NOMO-1 (cell line): Measurements from ENCODE around the gene PDCD4.

Experiments
- DNase-seq, 2 experiments: peaks; one replicate each; lab custom pipeline; 2025; ENCODE audit not compliant: unreplicated experiment in 2 of 2; lab: John Stamatoyannopoulos, UW

PDCD4 gene

DNA sequence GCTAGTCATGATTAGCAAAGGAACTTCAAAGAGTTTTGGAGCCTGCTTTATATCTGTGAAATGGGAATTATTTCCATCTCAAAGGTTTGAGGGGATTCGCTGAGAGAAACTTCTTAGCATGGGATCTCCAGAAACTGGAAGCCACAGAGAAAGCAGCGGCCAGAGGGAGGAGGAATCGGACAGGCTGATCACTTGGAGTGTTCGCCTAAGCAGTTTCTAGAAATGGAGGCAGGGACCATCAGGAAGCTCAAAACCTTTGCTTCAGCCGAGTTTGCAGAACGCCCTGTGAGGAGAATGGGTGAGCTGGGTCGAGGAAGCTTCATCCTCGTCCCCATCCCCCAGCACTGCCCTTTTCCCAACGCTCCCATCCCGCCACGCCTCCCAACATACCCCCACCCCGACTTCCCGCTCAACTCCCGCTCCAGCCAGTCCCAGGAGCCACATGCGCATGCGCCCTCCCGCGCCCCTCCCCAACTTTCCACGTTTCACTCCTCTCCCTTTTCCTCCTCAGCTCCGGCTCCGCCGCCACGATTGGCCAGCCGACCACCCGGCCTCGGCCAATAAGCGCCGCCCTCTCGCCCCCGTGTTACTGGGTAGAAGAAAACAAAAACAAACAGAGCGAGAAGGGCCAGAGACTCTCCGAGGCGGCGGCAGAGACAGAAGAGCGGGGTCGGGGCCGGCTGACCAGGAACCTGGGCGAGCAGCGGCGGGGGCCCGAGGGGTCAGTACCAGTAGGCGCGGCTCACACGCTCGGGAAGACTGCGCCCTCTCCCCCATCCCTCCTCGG, at the start of gene PDCD4:
Gene PDCD4 (plus strand): TSS at position 631 of the 787 bp plus-strand sequence. CDS start 4,100 bp downstream, outside the sequence.
- DNase-seq, result peak; percentile 93 to 94

DNA sequence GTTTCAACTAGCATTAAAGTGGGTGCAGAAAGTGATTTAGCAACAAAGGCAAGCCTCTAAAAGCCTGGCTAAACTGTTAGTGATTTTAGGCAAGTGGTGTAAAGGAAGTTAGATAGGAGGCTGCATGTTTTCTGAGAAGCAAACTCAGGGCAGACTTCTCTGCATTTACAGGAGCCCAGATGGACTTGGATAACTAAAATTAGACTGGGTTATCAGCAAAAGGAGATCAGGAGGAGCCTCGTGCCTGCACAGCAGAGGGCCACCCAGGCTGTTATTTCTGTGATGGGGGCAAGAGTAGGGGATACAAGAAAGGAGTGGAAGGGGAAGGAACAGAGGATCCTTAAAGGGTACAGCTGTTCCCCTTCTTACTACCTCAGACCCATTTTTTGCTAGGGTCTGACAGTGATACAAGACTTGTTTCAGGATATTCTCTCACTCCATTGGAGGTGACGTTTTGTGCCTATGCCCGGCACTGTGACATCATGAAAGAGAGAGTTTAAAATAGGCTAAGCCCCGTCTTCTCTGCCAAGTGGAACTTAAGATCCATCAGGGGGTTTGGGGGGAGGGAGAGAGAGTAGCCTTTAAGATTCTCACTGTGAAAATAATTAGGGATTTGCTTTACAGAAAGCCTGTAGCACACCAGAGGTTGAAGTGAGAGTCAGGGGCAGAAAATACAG, 49.6 kb upstream of the PDCD4 start:
- no peak for DNase-seq

DNA sequence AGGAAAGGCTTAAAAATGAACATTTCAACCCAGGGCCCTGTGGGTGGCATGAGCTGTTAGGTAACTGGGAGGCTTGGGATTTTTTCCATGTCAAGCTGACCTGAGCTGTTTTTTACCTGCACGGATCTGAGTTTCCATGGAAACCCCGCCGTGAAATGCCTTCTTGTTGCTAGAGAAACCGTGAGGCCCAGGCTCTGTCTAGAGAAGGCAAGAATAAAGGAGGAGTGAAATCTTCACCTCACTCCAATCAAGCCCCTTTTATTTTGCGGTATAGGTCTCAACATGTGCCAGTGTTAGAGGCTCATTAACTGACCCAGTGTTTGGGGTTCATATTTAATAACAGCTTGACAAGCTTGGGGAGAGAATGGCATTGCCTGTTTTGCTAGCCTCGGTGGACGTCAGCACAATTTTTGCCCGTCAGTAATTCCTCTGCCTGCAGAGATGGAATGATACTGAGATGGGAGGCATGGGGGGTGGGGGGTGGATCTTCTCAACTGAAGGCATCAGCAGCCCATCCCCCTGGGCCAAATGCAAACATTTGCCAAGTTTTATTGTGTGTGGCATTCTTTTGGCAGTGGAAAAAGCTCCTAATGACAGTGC, 48.9 kb upstream of the PDCD4 start:
- no peak for DNase-seq

DNA sequence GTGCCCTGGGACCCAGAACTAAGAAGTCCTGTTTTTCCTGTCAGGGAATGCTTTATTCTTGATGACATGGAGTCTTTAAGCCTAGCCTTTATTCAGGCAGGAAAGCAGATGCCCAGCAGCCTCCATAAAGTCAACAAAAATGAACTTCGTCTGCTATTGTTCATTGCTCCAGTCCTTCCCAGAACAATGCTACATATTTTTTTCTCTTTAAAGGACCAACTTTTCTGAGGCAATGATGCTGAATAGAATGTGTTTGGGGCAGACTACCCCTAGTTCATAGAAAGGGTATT, 47.6 kb upstream of the PDCD4 start:
- no peak for DNase-seq

DNA sequence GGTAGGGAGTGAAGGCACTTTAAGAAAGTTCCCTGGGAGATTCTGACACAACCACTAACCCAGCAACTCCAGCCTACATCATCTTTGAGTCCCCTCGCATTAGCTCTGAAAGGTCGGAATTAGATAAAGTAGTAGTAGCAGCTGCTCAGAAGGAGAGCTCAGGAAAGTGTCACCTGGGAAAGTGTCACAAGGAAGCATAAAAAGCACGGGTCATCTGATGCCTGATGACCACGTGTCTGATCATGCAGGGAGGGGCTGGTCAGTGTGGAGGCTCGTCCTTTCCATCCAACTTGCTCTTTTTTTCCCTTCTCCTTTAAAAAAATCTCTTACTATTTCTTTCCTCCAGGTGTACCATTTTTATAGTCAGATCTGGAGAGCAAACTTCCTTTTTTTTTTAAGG, 47.1 kb upstream of the PDCD4 start:
- no peak for DNase-seq

DNA sequence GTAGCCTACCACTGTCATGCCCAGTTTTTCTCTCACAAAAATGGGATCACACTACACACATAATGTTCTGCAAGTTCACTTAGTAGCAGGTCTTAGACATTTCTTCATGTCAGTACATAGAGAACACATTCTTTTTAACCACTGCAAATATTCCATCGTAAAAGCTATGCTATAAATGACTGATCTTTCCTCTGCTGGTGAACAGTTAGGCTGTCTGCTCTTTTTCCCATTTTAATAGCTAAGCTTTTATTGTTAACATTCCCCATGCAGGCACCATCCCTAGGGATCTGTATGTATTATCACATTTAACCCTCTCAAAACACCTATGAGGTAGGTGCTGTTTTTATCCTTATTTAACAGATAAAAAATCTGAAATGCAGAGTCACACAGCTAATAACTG, 46.2 kb upstream of the PDCD4 start:
- no peak for DNase-seq

DNA sequence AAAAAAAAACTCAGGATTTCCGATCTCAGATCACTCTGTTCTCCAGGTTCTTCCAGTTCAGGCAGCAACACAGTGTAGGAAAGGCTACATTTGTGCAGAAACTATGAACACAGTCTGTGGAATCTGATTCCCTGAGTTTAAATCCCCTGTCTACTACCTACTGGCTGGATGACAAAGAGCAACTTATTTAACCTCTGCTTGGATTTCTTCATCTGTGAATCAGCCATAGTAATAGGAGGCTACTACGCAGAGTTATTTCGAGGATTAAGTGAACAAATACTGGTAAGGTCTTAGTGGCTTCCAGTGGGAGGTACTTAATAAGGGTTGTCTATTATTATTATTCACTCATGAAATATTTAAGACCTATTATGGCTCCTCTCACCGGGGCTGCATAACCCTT, 44.3 kb upstream of the PDCD4 start:
- DNase-seq, result no peak

DNA sequence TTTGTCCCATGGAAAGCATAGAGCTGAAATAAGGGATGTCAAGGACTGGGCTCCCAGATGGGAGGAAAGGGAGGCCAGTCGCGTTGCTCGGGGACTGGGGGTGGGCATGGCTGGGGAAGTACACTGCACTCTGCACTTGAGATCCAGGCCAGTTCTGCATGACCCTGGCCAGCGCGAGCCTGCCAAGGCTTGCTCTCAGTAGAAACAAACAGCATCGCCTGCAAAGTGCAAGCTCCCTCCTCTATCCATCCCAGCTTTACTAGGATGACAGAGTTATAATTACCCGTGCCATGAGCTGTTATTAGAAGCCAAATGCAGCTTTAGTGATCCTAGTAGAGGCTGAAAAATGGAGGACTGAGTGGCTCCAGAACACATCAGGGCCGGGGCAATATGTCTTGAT, 43.9 kb upstream of the PDCD4 start:
- DNase-seq, result no peak

DNA sequence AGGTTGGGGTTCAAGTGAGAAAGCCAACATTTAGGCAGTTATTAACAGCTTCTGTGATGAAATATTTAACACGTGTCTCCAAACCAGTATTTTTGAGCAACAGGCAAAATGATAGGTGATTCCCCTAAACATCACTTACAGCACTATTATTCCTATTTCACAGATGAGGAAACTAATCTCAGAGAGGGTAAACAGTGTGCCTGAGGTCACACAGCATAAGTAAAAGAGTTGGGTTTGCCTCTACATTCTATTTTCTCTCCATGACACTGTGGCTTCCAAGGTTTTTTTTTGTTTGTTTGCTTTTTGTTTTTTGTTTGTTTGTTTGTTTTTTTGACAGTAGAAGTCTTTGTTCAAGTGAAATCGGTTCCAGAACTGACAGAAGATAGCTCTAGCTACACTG, 43.2 kb upstream of the PDCD4 start:
- no peak for DNase-seq

DNA sequence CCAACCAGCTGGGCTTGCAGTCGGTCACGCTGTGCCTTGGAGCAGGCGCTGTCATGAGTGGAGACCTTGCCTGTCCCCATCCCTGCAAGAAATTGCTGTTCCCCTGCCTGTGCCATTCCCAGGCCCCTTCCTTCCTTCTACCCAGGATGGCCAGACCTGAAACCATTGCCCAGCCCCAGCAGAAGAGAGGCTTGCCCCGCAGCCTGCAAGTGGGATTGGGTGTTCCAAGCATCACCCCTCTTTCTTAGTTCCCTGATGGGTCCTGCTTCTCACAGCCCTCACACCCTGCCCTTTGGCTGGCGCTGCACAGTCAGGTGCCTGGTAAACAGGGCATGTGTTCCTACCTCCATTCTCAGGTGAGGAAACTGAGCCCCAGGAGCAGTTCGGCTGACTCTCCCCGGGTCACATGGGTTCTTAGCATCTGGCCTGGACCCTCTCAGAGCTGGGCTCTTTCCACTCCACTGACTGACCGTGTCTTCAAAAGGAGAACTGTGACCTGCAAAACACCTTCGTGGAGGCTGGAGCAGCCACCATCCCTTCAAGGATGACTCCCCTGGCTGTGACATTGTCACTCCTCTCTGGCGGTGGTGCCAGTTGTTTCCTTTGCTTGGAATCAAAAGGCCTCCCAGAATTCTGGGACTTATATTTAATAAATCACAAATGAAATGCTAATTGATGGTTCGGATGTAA, 41.9 kb upstream of the PDCD4 start:
- DNase-seq, result no peak

DNA sequence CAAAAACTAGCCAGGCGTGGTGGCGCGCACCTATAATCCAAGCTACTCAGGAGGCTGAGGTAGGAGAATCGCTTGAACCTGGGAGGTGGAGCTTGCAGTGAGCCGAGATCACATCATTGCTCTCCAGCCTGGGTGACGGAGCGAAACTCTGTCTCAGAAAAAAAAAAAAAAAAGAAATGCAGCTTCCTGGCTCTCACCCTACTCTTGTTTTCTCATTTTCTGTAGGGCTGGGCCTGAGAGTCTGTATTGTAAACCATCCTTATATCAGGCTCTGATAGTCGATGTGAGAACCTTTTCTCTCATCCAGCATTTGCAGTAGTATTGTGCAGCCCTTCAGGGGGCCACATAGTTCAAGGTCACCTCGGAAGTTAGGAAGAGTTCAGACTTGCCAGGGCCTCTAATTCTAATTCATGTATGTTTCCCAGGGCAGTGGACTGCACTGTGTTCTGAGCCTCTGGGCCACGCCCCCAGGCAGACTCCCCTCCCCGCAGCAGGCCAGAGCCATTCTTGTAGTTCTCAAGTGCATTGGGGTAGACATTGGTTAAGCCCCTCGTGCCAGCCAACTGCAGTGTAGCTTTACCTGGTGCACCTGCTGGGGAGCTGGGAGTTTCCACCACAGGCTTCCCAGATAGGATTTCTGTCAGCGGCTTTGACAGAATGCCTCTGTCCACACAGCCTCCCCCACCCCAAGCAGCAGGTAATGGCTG, 38.3 kb upstream of the PDCD4 start:
- no peak for DNase-seq

DNA sequence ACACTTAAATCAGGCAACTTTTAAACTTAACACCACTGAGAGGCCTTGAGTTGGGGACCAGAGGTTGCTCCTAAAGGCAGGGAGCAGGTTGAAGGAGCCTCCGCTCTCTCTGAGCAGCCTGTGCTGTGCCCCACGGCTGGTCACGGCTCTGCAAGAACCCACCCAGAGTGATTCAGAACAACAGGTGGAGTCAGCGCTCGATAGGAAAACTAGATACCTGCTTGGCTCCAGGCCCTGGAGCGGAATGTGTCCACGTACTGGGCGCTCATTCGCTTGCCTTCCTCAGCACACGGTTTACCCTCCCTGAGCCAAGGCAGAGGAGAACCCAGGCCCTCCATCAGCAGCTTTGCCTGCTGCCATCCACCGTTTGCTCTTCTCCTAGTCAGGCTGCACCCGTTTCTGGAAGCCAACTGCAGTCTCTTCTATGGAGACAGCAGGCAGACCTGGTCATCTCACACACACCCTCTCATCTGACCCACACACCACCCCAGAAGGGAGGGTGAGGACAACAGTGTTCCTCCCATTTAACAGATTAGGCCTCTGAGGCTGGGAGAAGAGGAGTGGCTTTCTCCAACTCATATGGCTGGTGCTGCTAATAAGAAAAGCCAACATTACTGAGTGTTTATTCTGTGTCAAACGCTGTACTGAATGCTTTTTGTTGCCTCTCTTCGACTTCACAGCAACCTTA, 37.6 kb upstream of the PDCD4 start:
- no peak for DNase-seq

DNA sequence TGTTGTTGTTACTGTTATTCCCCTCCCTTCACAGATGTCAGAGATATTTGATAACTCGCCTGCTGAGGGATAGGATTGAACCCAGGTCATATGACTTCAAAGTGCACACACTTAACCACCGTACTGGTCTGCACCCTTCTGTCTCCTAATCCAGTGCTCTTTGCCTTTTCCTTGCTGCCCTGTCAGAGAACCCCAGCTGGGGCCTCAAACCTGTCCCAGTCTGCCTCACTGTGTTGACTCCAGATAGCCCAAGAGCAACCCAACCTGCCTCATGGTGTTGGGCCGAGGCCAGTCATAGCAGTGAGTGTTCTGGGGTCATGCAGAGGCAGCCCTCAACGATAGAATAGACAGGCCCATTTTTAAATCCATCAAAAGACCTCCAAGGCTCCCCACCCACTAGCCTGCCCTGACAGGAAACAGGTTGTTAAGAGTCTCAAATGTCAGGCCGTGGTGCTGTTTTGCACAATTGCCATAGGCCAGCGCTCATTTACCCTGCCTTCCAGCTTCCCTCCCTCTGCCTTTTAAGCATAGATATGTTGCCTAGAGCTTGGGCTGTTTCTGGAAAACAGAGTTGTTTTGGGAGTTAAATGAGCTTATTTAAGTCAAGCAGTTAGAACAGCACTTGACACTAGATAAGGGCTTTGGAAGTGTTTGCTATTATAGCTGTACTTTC, 37.0 kb upstream of the PDCD4 start:
- DNase-seq, result peak; percentile 15 to 17

DNA sequence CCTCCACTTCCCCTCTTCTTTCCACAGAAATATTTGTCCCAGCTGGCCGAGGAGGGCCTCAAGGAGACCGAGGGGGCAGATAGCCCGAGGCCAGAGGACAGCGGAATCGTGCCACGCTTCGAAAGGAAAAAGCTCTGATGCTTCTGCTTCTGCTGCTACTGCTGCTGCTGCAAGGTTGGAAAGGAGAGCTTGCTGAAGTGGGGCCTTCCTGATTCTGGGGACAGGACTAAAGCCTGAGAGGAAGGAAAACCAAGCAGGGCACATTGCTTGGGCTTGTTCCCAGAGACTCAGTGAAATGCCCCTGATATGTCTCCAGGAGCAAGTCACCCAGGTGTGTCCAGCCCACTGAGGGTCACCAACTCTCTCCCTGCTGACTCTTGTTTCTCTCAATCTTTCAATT, 35.9 kb upstream of the PDCD4 start:
- DNase-seq, result no peak

DNA sequence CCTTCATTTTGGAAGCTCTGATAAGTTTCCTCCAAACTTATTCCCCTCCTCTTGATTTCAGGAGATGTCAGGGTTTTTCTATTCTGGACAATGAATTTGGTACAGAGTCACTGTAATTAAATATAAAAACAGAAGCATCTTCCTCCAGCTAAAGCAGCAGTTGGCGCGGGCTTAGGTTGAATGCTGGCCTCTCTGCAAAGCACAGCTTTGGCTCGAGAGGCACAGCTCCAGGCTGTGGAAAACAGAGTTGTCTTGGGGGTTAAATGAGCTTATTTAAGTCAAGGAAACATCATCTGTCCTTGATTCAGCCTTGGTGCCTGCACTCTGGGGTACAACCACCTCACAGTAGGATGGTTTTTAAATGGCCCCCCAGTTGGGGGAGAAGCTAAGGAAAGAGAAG, 35.0 kb upstream of the PDCD4 start:
- no peak for DNase-seq

DNA sequence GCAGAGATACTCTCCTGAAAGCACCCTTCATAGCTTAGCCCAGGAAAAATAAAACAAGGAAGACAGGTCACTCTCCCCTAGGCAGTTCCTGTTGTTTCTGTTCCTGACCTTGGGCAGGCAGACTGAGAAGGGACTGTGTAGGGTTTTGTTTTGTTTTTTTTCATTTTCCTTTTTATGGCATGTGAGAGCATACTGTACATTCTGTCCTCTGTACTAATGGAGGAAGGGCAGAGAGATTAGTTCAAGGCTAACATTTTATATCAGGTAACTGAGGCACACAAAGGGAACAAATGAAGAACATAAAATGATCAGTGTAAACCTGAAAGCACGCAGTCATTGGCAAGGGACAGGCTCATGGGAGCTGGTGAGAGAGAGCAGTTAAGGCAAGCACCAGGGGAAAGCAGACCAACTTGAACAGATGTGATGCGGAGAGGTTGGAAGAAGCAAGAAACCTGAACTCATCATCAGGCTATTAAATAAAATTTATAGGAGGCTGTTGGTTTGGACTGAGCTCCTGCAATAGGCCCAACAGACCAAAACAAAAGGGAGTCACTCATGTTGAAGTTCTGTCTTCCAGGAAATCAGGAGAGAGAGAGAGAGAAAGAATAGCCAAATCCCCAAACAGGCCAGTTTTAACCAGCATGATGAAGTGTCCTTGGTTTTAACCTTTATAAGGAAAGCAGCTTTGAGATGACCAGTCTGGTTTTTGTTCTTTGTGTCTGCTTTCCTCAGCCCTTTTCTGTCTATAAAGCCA, 34.1 kb upstream of the PDCD4 start:
- no peak for DNase-seq

DNA sequence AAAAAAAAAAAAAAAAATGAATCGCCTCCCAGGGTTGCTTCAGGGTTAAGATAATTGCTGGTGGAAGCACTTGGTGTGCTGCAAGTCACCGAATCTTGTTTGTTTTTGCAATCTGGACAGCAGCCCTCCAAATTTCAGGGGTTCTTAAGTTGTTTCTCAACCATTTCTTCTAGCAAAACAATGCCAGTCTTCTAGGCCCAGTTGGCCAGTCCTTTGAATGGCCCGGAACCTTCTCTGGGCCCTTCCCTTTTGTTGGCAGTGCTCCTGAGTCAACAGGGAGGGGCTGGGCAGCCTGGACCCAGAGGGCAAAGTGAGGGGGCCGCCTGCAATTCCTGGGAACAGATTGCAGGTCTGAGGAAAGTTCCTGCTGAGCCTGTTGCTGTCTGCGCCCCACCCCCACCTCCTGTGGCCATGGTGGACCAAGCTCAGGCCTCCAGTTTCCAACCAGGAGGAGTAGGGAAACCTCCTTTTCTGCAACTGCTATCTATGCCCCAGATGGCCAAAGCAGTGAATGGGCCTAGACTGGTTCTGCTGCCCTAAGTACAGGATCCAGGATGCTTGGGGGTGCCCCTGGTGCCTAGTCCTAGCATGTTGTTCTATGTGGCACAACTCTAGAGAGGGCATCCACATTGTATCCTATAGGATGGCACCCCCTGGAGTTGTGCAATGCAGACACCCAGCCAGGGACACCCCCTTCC, 31.4 kb upstream of the PDCD4 start:
- no peak for DNase-seq

DNA sequence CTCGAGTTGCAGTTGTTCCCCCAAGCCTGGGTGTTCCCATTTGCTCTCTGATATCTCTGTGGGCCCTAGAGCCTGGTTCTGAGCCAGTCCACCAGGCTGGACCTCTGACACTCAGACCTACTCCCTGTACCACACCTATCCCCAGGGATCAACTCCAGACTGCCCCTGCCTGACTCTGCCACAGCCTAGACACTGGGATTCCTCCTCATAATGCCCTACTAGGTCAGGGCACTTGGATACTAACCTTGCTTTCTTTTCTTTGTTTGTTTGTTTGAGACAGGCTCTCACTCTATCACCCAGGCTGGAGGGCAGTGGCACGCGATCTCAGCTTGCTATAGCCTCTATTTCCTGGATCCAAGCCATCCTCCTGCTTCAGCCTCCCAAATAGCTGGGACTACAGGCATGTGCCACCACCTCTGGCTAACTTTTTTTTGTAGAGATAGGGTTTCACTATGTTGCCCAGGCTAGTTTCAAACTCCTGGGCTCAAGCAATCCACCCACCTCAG, 30.8 kb upstream of the PDCD4 start:
- DNase-seq, result no peak
